ENCODE measurements around the gene LCN10.
A peak's percentile ranks its signal among the peaks of the same experiment; 100 is the strongest.
"Not testable (repeated sequence)": the region's sequence is repeated elsewhere in the genome, so short reads cannot be mapped to it uniquely, and the experiment has no call there.

Gene LCN10

GRCh38 chr9:136742591-136743391 lies at the start of gene LCN10:
Gene LCN10, minus strand, starts transcription at chr9:136742940. Its CDS starts 37 bp downstream, at chr9:136742903.
- no peak for DNase-seq (ENCODE audit: low read depth)

- DNase-seq (ENCODE audit: low read depth), result peak; percentile 40
These were observed 49.0 kb upstream of the LCN10 start for GRCh38 chr9:136791516-136792276.

GRCh38 chr9:136790640-136791515 lies 48.1 kb upstream of the LCN10 start, which contains the start of gene TMEM141:
Gene TMEM141, plus strand, starts transcription at chr9:136791344. Its CDS starts 27 bp downstream, at chr9:136791371.
- peak; percentile 100 for DNase-seq (ENCODE audit: low read depth)

- no peak for DNase-seq (ENCODE audit: low read depth)
These were observed 46.8 kb upstream of the LCN10 start for GRCh38 chr9:136789523-136789937.

GRCh38 chr9:136788644-136789522 lies 46.1 kb upstream of the LCN10 start:
- not testable (repeated sequence) for DNase-seq (ENCODE audit: low read depth)

GRCh38 chr9:136787690-136788400 lies 45.1 kb upstream of the LCN10 start:
- DNase-seq (ENCODE audit: low read depth), result peak; percentile 48

GRCh38 chr9:136786983-136787382 lies 44.2 kb upstream of the LCN10 start:
- DNase-seq (ENCODE audit: low read depth), result not testable (repeated sequence)

GRCh38 chr9:136786451-136786850 lies 43.7 kb upstream of the LCN10 start:
- DNase-seq (ENCODE audit: low read depth), result no peak

GRCh38 chr9:136785565-136786355 lies 43.0 kb upstream of the LCN10 start:
- not testable (repeated sequence) for DNase-seq (ENCODE audit: low read depth)

GRCh38 chr9:136784997-136785361 lies 42.2 kb upstream of the LCN10 start:
- no peak for DNase-seq (ENCODE audit: low read depth)

GRCh38 chr9:136784249-136784996 lies 41.7 kb upstream of the LCN10 start:
- no peak for DNase-seq (ENCODE audit: low read depth)

GRCh38 chr9:136782452-136782851 lies 39.7 kb upstream of the LCN10 start:
- DNase-seq (ENCODE audit: low read depth), result no peak

- no peak for DNase-seq (ENCODE audit: low read depth)
These were observed 37.1 kb upstream of the LCN10 start for GRCh38 chr9:136779808-136780207.

- no peak for DNase-seq (ENCODE audit: low read depth)
These were observed 34.6 kb upstream of the LCN10 start for GRCh38 chr9:136777359-136777758.

- DNase-seq (ENCODE audit: low read depth), result no peak
These were observed 34.2 kb upstream of the LCN10 start for GRCh38 chr9:136776947-136777346.

GRCh38 chr9:136775191-136775590 lies 32.5 kb upstream of the LCN10 start:
- no peak for DNase-seq (ENCODE audit: low read depth)

GRCh38 chr9:136774416-136775045 lies 31.8 kb upstream of the LCN10 start:
- no peak for DNase-seq (ENCODE audit: low read depth)

- peak; percentile 10 for DNase-seq (ENCODE audit: low read depth)
These were observed 30.8 kb upstream of the LCN10 start for GRCh38 chr9:136773386-136774044.
